Stimulated activated CD8-positive, alpha-beta memory T cell treated with anti-CD3 and anti-CD28 coated beads, Interleukin-15, amount 100 ng/mL, for 1 hour (primary cell): ENCODE results near the gene C10orf67.
"Not testable (repeated sequence)": the region's sequence is repeated elsewhere in the genome, so short reads cannot be mapped to it uniquely, and the experiment has no call there.

ENCODE experiments used
- DNase-seq: peaks from one replicate; pipeline ENCODE4 v3.0.0-alpha.2; 2020; ENCODE audit warnings: low read depth

The C10orf67 gene

DNA sequence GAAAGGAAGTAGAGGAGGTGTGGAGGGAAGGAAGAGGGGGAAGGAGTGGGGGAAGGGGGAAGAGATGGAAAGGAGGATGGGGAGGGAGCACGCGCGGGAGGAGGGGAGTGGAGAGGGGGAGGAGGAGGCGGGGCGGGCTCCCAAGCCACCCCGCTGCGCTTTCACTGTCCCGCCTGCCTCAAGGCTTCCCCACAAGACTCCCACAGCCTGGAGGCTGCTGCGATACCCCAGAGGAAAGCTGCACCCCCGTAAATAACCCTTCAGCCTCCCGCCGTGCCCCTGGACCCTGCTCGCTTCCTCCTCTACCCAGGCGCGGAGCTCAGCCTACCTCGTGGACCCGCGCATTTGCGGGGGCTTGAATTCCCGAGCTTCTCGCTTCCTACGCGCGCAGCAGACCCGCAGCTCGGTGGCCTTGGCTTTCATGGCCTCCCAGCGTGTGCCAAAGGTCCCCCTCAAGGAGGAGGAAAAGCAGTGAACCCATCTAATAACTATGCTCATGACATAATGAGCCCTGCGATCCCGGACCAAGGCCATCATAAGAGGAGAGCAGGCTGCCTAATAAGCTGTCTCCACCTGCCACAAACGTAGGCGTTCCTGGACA is at the start of gene C10orf67:
TSS of gene C10orf67 (minus strand) at position 557 of the 601 bp plus-strand sequence. CDS start at position 534, 23 bp downstream.
- DNase-seq = no peak

DNA sequence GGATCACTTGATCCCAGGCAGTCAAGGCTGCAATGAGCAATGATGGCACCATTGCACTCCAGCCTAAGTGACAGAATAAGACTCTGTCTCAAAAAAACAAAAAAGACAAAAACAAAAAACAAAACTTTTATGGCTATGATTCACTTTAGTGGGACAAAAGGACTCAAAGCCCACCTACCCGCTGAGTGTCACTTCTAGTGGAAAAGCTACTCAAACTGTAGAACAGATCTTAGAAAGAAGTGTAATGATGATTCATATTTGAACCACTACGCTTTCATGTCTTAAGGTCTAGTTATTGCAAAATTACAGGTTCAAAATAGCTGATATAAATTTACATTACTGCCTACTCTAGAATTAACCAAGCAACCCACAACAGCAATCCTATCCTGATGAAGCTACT is 47.2 kb upstream of the C10orf67 start:
- DNase-seq = no peak

DNA sequence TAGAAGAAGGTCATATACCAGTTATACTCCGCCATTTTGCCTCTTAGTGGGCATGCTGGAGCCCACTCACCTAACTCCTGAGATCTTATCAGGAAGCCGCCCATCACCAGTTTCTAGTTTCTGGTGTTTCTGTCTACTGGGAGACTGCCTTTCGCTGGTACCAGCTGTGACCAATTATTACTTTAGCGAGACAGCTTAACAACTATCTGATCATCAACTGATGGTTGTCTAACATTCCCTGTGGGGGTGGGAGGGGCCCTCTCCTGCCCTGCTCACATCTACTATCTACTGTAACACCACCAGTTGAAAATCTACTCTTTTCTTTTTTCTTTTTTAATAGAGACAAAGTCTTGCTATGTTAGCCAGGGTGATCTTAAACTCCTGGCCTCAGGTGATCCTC is 46.2 kb upstream of the C10orf67 start:
- DNase-seq = no peak

DNA sequence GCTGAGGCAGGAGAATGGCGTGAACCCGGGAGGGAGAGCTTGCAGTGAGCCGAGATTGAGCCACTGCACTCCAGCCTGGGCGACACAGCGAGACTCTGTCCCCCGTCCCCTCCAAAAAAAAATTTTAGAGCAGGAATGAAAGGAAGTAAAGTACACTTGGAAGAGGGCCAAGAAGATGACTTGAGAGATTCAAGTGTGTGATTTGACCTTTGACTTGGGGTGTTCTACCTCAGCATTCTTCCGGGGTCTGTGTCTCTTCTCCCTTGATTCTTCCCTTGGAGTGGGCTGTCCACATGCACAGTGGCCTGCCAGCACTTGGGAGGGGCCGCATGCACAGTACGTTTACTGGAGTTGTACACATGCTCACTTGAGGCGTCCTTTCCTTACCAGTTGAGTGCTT is 45.8 kb upstream of the C10orf67 start:
- not testable (repeated sequence) for DNase-seq

DNA sequence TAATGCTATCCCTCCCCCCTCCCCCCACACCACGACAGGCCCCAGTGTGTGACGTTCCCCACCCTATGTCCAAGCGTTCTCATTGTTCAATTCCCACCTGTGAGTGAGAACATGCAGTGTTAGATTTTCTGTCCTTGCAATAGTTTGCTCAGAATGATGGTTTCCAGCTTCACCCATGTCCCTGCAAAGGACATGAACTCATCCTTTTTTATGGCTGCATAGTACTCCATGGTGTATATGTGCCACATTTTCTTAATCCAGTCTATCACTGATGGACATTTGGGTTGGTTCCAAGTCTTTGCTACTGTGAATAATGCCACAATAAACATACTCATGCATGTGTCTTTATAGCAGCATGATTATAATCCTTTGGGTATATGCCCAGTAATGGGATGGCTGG is 42.9 kb upstream of the C10orf67 start:
- not testable (repeated sequence) for DNase-seq

DNA sequence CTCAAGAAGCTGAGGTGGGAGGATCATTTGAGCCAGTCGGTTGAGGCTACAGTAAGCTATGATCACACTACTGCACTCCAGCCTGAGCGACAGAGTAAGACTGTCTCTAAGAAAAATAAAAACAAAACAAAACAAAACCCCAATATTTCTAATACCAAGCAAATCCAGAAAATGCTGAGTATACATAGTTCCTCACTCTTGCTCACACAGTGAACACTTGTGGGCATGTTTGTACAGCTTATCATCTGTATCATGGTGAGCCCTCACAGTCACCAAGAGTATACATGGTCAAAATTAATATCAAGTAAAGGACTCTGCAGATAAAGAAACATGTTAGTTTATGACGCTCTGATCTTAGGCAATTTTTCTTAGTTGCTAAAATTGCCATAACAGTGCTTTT is 41.5 kb upstream of the C10orf67 start:
- DNase-seq = no peak

DNA sequence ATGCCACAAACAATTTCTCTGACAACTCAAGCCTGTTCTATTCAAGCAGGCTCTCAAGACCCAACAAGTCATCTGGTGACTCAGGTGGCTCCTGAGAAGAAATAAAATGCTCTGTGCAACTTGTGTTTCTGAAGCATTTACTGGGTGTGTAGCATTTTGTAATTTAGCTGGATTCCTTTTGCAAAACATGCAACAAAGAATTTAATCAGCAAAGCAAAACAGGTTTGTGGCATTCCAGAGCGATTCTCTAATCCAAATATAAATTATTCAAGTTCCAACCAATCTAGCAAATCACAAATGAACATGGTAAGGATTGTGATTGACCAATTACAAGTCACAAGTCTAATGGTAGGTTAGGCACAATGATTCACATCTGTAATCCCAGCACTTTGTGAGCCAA is 39.8 kb upstream of the C10orf67 start:
- no peak for DNase-seq

DNA sequence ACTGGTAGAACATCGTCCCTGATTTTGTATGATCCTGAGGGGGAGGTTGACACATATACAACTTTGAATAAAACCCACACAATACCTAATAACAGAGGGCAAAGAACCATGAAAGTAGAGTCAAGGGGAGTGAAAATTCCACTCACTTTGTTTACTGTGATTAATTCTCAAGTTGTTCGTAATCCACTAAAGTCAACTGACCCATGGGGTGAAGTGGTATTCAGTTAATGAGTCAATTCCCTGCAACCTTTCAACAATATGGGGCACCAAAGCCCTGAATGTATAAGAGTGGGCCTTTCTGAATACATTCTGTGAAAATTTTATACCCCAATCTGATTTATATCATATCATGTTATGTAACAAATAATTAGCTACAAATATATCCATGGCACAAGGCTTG is 39.0 kb upstream of the C10orf67 start:
- no peak for DNase-seq

DNA sequence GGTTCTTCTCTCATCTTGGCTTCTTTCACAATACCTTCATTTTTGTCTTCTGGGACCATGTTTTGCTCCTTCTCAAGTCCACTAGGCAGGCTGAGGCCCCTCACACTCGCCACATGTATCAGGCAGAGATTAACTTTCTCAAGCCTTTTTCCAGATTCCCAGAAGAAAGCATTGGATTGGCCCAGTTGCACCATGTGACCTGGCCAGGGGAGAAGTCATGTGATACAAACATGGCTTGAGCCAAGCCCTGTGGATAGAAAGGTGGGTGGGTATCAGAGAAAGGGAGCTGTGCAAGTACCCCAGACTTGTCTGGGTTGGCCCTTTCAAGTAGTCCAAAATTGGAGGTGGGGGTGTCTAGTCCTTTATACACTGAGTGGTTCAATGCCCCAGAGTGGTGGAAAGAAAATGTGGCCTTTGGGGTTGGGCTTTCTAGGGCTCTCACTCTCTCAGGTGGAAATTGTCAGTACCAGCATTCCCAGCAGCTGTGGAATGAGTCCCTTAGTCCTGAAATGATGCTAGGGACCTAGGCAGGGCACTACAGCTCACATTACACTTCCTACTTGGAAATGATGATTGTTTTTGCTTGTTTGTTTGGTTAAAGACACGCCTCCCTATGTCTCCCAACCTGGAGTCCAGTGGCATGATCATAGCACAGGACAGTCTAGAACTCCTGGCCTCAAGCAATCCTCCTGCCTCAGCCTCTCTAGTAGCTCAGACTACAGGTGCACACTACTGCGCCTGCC is 36.9 kb upstream of the C10orf67 start:
- no peak for DNase-seq

DNA sequence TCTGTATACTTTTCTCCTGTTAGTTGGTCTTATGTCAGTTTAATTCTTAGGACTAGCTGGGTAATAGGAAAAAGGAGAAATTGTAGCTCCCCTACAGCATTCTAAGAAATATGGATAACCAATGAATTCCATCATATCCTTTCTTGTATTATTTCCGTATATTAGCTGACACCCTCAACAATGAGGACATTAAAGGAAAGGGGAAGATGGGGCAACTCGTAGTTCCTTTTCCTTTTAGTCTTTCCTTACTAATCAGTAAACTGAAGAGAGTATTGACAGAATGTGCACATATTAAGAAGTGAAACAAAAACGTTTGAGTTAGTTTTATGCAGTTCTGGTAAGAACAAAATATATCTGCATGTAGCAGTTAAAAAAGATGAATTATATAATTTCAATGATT is 35.1 kb upstream of the C10orf67 start:
- DNase-seq = no peak

DNA sequence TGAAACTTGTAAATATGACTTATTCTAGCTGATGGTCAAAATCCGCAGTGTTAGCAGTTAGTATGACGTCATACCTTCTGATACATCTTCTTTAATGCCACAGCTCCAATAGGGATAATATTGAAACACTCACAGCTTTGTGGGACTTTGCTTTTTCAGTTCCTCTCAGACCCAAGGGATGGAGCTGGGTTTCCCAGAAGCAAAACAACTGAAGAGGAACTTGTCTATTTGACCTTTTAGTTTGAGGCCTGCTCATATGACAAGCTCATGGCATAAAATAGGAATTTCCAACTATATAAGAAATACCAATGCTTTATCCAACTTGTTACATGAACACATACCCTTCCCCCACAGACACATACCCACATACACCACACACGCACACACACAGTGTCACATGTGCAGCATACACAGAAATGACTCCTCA is 31.6 kb upstream of the C10orf67 start:
- DNase-seq = no peak

DNA sequence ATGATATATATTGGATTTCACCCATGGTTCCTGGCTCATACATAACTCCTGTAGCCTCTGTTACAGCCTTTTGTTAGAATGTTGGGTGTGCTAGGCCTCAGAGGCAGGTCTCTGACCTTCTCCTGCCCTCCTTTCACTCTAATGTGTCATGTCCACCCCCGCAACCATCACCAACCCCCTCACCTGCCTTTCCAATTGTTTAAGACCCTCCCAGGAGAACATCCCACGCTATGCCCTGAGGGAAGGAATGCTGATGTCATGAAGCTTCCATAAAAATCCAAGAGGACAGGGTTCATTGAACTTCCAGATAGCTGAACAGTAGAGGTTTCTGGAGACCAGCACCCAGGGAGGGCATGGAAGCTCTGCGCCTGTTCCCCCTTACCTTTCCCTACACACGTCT is 30.8 kb upstream of the C10orf67 start:
- no peak for DNase-seq

DNA sequence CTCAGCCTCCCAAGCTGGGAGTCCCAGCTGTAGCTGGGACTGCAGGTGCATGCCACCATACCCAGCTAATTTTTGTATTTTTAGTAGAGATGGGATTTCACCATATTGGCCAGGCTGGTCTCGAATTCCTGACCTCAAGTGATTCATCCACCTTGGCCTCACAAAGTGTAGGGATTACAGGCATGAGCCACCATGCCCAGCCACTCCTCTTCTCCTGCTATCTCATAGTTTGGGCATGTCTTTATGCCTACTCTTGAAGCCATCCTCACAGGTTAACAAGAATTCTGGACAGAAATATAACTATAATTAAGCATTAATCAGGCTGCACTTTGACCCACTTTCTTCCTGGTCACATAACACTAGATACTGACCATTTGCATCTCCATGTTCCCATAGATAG is 28.6 kb upstream of the C10orf67 start:
- DNase-seq = no peak

DNA sequence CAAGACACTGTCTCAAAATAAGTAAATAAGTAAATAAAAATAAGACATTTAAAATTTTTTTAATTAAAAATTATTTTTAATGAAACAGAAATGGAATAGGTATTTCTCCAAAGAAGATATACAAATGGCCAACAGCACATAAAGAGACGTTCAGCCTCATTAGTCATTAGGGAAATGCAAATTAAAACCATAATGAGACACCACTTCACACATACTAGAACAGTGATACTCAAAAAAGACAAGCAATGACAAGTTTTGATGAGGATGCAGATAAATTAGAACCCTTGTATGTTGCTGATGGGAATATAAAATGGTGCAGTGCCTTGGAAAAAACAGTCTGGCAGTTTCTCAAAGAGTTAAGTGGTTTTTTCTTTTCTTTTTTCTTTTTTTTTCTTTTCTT is 26.5 kb upstream of the C10orf67 start:
- no peak for DNase-seq

DNA sequence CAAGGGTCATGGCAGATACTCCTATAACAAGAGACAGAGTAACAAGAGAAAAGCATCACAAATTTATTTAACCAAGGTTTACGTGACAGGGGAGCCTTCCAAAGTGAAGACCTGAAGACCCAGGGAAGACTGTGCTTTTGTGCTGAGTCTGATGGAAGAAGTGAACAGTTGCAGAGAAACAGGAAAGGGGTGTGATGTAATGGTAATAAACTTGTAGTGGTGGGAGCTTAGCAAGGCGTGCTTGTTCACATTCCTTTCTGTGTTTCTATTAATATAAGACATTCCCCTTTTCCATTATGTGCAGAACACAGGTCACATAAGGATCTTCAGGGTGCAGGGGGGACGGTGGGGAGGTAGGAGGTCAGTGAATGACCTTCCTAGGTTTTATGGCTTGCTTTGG is 25.5 kb upstream of the C10orf67 start:
- DNase-seq = no peak

DNA sequence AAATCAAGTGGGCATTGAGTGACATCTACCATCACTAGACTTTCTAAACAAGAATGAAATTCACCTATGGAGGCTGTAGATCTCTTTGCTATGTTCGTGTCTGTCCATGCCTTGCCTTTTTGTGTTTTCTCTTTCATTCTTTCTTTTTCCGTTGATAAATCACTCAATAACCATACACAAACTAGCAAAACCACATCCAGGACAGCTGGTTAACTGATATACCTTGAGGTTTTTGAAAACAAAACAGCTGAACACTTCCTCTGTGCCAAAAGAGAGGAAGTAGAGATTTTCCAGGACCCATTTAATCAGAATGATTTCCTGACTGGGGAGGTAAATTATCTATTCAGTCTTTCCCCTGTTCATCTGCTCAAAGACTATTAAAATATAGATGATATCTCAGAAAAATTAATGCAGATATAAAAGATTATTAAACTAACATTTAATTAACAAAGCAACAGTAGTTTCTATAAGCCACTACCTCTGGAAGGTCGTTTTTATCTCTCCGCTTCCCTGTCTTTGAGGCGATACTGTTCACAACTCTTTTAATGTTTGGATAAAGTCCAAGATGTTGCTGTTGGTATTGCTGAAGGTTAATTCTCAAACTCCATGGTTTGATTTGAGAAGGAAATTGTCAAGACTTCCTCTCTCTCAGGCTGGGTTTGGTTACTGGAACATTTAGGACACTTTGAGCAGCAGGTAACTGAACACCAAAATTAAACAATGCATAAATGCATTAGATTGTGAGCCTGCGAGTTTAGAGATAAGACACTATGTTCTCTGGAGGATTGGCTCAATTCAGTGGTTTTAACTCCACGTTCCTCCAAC is 24.4 kb upstream of the C10orf67 start:
- no peak for DNase-seq

DNA sequence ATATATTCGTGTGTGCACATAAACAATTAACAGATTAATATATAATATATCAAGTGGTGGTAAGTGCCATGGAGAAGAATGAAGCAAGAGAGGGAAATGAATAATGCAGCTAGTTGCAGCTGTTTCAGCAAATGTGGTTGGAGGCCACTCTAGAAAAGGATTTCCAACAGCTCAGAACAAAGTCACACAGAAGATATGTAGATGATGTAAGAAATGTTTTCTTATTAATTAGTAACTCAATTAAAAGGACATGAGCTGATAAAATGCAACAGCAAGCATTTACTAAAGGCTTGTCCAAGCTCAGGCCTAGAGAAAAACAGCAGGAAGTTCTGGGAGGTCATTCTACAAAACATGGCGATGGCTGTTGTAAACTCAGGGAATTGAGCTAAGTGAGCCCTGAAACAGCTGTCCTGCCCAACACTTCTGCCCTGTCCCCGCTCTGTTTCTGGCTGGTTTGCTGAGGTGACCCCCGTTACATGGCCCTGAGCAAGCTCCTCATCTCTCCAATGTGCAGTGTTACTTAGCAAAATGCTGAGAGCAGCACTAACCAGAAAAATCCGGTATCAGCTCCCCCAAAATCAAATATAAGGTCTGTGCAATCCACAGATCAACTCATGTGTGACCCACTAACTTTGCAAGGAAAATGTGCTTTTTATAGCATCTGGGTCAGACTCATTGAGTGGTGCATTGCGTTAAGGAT is 23.4 kb upstream of the C10orf67 start:
- DNase-seq = no peak

DNA sequence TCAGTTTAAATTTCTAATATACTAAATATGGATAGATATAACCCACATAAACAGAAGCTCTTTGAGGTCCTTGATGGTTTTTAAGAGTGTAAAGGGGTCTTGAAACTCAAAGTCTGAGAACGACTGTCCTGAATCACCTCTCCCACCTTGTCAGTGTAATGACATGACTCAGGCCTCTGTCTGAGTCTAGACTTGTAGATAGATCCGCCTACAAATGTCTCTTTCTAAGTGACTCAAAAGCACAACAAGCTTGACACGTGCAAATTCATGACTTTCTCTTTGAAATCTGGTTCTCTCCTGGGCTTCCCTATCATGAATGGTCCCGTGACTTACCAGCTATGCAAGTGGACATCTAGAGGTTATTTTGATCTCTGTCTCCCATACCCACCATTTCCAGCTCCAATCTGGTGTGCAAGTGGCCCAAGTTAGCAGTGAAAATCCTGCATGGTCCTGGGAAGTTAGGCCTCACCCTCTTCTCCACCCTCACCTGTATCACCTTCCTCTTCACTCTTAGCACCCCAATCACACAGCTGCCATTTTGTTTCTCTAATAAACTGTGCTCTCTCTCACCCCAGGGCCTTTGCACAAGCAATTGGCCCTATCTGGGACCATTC is 20.9 kb upstream of the C10orf67 start:
- not testable (repeated sequence) for DNase-seq

DNA sequence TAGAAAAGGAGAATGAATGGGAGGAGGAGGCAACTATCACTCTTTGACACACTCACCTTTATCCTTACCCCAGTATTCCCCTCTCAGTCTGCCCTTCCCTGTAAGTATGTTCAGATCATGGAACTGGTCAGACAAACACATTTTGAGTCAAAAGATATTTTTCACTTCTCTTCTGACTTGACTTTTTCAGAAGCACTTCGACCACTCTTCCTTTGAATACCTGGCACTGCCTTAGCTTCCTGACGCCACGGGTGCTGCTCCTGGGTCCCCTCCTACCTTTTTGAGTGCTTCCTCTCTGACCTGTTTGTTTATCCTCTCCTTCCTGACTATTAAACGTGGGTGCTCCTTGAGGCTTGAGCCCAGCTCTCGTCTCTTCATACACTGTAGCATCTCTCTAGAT is 19.8 kb upstream of the C10orf67 start:
- DNase-seq = no peak

DNA sequence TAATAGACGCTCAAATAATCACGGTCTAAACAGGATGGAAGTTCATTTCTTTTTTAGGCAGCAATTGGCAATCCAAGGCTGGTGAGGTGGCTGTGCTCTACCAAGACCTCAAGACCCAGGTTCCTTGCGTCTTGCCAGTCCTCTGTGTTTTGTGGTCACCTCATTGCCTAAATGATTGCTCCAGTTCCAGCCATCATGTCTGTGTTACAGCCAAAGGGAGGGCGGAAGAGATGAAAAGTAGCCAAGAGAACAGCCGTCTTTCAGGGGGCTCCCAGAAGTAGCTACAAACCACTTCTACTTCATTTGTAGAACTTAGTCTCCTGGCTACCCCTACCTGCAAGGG is 19.2 kb upstream of the C10orf67 start:
- DNase-seq = no peak

DNA sequence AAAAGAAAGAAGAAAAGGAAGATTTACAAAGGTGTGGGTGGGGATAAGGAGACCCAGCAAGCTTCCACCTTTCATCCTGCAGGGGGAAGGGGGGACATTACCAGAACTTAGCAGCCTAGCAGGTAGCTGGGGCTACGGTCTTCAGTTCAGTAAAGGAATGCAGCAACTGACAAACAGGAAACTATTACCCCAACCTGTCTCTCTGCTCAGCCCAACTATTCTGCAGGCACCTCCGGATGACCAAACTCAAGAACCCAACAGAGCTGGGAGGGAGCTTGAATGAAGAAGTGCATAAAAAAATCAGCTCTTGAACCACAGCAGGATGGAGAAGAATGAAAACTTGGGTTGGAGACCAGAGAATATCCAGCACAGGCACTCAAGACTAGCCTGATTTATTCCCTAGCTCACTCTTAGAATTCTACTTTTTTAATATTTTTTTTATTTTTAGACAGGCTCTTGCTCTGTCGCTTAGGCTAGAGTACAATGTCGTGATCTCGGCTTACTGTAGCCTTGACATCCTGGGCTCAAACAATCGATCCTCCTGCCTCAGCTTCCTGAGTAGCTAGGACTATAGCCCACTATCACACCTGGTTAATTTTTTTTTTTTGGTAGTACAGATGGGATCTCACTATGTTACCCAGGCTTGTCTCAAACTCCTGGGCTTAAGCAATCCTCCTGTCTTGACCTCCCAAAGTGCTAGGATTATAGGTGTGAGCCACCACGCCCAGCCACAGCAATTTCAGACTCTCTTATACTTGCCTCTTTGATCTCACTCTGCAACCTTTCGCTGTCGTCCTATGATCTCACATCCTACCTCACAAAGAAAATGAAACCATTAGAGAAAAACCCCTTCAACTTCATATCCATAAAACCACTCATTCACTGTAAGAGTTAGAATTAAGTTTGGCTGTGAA is 18.5 kb upstream of the C10orf67 start:
- DNase-seq = no peak
